ENCODE results near the gene EIF5A2.
"Not testable (repeated sequence)": the region's sequence is repeated elsewhere in the genome, so short reads cannot be mapped to it uniquely, and the experiment has no call there.

- TF ChIP-seq CTCF (IDR thresholded peaks at IDR 0.05; ENCODE audit: low read length); EZH2 (IDR thresholded peaks at IDR 0.05; ENCODE audit: borderline replicate concordance, low read length): not testable (repeated sequence)
Measured at GRCh38 chr3:170897199-170897598, 11.2 kb downstream of the EIF5A2 start.

Data from OCI-LY1 (cell line).